ELR (cell line): ENCODE results near the gene DUS2.
"Not testable (repeated sequence)": the region's sequence is repeated elsewhere in the genome, so short reads cannot be mapped to it uniquely, and the experiment has no call there.

Experiments used
- DNase-seq: peaks from one replicate; pipeline ENCODE4 v3.0.0-alpha.2; 2015; ENCODE audit warnings: low read depth

DUS2 gene

DNA sequence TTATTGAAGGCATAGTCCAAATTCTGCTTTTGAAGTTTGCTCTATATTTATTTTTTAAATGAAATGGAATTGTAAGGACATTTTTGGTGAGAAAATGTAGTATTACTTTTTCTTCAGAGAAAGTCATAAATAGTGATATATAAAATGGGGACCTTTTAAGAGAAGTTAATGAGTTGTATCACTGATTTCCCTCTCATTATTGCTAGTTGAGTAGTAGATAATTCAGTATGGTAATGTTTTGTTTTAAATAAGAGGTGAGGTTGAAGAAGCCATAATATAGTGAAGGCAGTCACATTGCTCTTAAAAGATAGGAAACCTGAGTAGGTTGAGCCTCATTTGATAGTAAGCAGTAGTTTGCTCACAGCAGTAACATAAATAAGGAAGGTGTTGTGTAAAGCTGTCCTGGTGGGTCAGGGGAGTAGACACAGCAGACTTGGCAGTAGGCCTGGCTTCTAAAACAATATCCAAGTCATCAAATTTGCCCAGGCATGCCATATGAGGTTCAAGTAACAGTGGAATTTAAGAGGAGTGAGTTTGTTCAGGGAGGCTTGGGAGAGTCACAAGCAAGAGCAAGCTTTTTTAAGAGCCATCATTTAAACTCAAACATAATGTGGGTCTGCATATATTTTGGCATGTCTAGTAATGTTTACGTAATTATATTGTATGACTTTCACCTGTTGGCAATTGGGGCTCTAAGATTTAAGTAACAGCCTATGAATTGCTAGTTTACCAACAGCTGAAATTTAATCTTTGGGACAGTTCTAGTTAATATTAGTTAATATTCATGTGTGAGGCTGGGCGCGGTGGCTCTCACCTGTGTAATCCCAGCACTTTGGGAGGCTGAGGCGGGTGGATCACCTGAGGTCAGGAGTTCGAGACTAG is 68.5 kb downstream of the DUS2 start:
- DNase-seq = peak; percentile 38

DNA sequence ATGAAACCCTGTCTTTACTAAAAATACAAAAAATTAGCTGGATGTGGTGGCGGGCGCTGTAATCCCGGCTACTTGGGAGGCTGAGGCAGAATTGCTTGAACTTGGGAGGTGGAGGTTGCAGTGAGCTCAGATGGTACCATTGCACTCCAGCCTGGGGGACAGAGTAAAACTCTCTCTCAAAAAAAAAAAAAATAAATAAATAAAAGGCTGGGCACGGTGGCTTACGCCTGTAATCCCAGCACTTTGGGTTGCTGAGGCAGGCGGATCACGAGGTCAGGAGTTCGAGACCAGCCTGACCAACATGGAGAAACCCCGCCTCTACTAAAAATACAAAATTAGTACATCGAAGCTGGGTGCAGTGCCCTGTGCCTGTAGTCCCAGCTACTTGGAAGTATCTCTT is 69.2 kb downstream of the DUS2 start:
- not testable (repeated sequence) for DNase-seq

DNA sequence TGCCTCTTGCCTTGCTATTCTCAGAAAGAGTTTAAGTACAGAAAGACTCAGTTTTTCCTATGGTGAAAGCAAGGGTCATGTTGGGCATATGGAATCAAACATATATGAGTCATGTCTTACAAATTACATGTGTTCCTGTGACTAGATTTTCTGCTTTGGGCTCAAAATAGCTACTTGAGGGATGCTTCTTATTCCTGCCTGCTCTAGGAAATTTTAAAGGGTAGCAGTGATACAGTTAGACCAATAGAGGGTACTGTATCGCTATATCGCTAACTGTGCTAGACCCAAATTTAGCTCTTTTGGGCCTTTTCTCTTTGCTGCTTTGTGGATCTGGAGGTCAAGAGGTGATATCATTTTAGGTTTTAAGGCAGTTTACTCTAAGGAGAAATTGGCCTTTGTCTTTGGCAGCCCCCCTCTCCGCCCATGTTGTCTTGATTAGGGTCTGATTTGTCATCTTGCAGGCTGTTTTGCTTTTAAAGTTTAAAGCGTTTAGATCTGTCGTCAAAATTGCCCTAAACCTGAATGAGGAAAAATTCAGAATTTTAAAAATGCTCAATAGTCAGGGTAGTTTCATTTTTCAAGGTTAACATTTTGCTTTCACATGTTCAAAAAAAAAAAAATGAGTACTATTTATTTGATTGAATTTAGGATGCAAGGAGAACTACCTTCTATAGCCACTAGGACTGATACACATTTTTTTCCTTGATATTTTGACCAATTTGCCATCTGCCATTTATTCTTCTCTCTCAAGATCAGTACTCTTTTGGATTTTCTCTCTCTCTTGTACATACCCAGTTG is 70.9 kb downstream of the DUS2 start:
- DNase-seq = peak; percentile 70

DNA sequence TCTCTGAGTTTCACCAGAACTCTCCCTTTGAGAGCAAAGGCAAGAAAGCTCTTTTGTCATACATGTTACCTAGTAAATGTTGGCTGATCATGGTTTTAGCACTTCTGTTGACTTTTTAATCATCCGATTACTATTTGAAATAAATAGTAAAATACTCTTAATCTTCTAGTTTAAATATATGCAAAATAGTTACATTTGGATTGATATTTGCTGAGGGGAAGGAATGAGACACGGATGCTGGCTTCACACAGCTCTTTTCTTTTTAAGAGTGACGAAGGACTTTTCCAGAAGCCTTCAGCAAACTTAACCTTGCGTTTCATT is 71.5 kb downstream of the DUS2 start:
- DNase-seq = no peak

DNA sequence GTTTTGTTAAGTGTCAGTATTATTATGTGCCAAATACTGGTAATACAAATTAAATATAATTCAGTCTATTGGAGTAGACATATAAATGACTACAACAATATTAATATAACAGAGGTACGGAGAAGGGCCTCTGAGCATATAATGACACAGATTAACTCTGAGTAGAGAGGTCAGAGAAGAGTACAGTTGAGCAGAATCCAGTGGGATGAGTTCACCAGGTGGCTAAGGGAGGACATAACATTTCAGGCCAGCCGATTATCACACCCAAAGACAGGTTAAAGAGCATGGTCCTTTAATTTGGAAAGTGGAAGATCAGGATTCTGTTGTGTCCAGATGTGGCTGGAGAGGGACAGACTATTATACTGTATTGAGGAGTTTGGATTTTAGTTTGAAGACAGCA is 73.4 kb downstream of the DUS2 start:
- DNase-seq = no peak

DNA sequence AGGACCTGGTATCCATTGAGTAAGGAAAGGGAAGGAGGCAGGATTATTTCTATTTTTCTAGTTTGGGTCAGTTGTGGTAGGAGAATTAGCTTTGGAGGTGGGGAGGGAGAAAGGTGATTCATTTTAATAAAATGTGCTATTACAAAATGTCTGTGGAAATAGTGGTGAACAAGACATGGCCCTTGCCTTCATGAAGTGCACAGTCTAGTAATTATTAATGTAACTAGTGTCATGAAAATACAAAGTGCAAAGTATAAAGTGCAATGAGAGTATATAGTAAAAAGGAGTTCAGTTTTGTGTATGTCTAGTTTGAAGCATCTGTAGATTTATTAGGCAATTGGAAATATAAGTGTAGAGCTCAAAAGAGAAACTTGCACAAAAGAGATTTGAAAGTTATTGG is 74.0 kb downstream of the DUS2 start:
- no peak for DNase-seq

DNA sequence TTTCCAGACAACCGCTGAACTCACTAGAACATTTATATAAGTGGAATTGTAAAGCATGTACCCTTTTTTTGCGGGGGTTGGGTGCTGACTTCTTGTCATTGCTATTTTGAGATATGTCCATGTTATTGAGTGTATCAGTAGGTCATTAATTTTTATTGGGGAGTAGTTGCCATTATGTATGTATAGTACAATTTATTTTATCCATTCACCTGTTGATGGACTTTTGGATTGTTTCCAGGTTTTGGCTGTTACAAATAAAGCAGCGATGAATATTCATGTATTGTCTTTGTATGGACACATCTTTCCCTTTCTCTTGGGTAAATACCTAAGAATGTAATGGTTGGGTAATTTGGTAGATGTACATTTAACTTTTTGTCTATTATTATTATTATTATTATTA is 74.8 kb downstream of the DUS2 start:
- DNase-seq = no peak

DNA sequence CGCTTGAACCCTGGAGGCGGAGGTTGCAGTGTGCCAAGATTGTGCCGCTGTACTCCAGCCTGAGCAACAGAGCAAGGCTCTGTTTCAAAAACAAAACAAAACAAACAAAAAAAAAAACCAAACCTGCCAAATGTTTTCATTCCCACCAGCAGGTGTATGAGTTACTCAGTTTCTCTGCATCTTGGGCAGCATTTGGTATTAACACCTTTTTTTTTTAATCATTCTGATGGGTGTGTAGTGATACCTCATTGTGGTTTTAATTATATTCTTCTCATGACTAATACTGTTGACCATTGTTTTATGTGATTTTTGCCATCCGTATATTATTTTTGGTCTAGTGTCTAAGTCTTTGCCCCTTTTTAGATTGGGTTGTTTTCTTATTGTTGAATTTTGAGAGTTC is 77.4 kb downstream of the DUS2 start:
- no peak for DNase-seq

DNA sequence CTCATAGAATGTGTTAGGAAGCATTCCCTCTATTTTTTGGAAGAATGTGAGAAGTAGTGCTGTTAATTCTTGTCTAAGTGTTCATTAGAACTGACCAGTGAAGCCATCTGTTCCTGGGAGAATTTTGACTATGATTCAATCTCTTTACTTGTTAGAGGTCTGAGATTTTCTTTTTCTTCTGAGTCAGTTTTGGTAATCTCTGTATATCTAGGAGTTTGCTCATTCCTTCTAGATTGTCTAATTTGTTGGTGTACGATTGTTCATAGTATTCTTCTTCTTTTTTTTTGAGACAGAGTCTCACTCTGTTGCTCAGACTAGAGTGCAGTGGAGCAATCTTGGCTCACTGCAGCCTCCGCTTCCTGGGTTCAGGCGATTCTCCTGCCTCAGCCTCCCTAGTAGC is 82.5 kb downstream of the DUS2 start:
- peak; percentile 14 for DNase-seq

DNA sequence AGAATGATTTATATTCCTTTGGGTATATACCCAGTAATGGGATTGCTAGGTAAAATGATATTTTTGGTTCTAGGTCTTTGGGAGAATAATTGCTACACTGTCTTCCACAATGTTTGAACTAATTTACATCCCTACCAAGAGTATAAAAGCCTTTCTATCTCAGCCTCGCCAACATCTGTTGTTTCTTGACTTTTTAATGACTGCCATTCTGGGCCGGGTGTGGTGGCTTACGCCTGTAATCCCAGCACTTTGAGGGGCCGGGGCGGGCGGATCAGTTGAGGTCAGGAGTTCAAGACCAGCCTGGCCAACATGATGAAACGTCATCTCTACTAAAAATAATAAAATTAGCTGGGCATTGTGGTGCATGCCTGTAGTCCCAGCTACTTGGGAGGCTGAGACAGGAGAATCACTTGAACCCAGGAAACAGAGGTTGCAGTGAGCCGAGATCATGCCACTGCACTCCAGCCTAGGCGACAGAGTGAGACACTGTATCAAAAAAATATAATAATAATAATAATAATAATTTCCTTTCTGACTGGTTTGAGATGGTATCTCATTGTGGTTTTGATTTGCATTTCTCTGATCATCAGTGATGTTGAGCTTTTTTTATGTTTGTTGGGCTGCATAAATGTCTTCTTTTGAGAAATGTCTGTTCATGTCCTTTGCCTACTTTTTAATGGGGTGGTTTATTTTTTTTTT is 84.3 kb downstream of the DUS2 start:
- DNase-seq = not testable (repeated sequence)

DNA sequence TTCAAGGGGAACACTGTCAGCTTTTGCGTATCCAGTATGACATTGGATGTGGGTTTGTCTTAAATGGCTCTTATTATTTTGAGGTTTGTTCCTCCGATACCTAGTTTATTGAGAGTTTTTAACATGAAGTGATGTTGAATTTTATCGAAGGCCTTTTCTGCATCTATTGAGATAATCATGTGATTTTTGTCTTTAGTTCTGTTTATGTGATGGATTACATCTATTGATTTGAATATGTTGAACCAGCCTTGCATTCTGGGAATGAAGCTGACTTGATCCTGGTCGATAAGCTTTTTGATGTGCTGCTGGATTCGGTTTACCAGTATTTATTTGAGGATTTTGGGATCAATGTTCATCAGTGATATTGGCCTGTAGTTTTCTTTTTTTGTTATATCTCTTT is 86.1 kb downstream of the DUS2 start:
- DNase-seq = not testable (repeated sequence)

DNA sequence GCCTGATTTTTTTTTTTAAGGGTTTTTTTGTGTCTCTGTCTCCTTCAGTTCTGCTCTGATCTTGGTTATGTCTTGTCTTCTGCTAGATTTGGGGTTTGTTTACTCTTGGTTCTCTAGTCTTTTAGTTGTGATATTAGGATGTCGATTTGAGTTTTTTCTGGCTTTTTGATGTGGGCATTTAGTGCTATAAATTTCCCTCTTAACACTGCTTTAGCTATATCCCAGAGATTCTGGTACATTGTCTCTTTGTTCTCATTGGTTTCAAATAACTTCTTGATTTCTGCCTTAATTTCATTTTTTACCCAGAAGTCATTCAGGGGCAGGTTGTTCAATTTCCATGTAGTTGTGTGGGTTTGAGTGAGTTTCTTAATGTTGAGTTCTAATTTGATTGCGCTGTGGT is 87.5 kb downstream of the DUS2 start:
- DNase-seq = not testable (repeated sequence)

DNA sequence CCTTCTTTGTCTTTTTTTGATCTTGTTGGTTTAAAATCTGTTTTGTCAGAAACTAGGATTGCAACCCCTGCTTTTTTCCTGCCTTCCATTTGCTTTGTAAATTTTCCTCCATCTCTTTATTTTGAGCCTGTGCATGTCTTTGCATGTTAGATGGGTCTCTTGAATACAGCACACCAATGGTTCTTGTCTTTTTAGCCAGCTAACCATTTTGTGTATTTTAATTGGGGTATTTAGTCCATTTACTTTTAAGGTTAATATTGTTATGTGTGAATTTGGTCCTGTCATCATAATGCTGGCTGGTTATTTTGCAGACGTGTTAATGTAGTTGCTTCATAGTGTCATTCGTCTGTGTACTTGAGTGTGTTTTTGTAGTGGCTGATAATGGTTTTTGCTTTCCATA is 88.3 kb downstream of the DUS2 start:
- DNase-seq = no peak

DNA sequence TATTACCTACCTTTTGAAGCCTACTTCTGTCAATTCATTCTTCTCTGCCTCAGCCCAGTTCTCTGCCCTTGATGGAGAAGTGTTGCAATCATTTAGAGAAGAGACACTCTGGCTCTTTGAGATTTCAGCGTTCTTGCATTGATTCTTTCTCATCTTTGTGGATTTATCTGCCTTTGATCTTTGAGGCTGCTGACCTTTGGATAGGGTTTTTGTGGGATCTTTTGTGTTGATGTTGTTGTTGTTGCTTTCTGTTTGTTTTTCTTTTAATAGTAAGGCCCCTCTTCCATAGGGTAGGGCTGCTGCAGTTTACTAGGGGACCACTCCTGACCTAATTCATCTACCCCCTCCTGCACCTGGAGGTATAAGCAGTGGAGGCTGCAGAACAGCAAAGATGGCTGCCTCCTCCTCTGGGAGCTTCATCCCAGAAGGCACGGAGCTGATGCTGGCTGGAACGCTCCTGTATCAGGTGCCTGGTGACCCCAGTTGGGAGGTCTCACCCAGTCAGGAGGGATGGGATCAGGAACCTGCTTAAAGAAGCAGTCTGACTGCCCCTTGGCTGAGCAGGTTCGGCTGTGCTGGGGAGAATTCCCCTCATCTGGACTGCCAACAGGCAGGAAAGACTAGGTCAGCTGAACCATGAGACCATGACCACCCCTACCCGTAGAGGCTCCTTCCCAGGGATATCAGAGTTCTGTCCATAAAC is 90.1 kb downstream of the DUS2 start:
- DNase-seq = no peak

DNA sequence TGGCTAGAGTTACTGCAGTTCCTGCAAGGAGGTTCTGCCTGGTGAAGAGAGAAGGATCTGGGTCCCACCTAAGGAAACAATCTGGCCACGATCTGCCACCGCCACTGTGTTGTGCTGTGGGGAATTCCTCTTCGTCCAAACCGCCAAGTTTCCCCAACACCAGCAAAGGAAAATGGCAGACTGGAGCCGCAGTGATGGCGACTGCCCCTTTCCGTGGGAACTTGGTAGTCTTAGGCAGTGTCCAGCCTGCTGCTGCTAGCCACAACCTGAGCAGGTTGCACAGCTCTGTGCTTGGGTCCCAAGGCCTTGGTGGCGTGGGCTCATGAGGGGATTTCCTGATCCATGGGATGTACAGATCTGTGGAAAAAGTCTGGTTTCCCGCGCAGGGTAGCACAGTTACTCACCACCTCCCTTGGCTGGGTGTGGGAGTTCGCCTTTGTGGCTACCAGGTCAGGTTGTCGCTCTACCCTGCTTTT is 90.7 kb downstream of the DUS2 start:
- DNase-seq = no peak

DNA sequence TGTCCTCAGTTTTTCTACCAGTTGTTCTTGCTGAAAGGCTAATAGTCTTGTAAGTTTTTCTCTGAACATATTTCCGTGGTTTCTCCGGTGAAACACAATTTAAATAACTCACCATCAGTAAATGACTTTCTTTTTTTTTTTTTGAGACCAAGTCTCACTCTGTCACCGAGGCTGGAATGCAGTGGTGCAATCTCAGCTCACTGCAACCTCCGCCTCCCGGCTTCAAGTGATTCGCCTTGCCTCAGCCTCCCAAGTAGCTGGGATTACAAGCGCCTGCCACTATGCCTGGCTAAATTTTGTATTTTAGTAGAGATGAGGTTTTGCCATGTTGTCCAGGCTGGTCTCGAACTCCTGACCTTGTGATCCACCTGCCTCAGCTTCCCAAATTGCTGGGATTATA is 91.9 kb downstream of the DUS2 start:
- DNase-seq = not testable (repeated sequence)

DNA sequence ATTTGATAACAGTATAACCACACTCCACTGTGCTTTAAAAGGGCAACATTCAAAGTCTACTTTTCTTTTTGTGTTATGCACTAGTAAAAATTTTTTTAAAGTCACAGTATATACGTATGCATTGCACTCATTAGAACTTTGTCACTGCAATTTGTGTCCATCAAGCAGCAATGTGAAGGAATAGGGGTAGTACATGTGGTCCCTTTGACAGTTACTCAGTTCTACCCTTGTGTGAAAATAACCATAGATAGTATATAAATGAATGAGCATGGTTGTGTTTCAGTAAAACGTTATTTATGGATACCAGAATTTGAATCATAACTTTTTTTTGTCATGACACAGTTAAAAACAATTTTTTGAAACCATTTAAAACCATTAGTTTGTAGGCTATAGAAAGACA is 92.8 kb downstream of the DUS2 start:
- DNase-seq = no peak

DNA sequence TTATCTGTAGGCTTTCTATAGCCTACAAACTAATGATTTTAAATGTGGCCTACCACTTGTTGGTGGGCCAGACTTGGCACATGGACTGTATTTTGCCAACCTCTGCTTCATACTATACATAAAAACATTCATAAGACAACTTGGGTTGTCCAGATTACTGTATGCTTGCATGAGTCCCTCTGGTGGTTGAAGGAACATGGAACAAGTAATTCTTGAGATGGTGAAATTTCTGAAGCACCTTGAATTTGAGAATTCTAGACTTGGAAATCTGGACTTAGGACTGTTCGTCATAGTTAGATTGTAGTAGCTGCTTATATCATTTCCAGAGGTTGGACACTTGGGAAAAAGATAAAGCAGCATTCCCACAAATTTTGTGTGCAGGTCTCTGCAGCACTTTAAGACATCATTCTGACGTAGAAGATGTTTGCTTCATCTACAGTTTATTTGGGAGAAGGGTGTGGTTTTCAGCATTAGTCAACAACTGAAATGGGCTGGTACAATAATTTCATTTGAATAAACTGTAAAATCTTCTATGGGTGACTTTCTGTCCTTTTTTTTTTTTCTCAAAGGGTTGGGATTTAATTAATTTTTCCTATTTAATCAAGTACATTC is 93.3 kb downstream of the DUS2 start:
- peak; percentile 58 for DNase-seq

DNA sequence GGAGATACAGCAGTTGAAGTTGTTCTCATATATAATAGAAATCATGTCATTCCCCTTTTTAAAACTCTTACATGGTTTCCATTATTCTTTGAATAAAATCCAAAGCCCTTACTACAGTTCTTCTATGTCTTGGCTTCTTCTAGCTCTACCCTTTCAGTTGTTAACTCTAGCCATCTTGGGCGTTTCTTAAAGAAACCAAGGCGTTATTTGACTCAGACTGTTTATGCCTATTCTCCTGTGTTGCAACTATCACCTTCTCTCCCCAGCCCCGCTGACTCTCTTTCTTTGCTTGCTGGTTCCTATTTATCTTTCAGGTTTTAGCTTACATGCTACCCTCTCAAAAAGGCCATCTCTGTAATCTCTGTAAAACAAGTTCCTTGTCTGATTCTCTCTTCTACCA is 94.8 kb downstream of the DUS2 start:
- DNase-seq = no peak

DNA sequence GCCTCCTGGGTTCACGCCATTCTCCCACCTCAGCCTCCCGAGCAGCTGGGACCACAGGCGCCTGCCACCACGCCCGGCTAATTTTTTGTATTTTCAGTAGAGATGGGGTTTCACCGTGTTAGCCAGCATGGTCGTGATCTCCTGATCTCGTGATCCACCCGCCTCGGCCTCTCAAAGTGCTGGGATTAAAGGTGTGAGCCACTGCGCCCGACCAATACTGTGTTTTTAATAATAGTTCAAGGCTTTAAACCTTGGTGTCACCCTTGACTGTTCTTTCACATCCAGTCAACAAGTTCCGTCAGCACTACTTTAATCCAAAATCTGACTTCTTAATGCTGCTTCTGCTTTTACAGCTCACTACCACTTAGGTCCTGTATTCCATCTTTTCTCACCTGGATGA is 95.9 kb downstream of the DUS2 start:
- DNase-seq = not testable (repeated sequence)

DNA sequence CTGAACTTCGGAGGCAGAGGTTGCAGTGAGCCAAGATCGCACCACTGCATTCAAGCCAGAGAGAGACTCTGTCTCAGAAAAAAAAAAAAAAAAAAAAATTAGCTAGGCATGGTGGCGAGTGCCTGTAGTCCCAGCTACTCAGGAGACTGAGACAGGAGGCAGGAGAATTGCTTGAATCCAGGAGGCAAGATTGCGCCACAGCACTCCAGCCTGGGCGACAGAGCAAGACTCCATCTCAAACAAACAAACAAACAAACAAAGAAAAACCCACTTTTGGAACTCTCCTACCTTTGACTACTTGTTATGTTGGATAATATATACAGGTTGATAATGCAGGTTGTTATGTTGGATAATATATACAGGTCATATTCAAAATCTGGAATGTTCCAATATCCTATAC is 97.4 kb downstream of the DUS2 start:
- DNase-seq = not testable (repeated sequence)

DNA sequence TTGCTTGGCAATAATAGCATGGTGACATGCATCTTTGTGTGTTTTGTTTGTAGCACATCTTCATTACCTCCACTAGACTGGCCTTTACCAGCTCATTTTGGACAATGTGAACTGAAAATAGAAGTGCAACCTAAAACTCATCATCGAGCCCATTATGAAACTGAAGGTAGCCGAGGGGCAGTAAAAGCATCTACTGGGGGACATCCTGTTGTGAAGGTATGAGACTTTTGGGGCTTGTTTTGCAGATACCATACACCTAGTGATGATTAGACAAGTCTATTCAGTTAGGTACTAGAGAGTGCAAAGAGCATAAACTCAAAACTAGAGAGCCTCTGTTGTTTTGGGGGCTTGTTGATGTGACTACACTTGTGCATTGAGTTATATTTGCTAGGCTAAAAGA is 103.3 kb downstream of the DUS2 start:
- no peak for DNase-seq
